ENCODE data around the gene ADARB1.
A peak's percentile ranks its signal among the peaks of the same experiment; 100 is the strongest.

Gene ADARB1

GRCh38 chr21:45253633-45254459 is 179.5 kb downstream of the ADARB1 start:
- no peak for DNase-seq (ENCODE audit: low spot score)

DNA sequence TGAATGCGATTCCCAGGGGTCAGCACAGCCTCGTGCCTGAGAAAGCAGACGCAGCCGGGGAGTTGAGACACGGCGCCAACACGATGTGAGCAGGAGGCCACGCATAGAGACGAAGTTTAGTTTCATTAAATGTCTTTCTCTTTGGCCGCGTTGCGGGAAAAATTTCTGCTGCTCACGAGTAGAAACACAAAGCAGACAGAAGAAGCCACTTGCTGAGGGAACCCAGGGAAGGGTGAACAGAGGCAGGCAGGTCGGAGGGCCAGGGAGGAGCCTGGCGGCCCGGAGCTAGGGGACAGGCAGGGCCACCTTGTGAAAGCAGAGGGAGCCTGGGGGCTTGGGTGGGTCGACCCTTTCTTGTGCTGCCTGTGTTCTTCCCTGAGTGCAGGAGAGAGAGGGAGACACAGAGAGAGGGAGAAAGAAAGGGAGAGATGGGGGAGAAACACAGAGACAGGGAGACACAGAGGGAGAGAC is 180.1 kb downstream of the ADARB1 start:
- no peak for DNase-seq (ENCODE audit: low spot score)

GRCh38 chr21:45255381-45256020 is 181.1 kb downstream of the ADARB1 start:
- peak; percentile 43 for DNase-seq (ENCODE audit: low spot score)

- no peak for DNase-seq (ENCODE audit: low spot score)
Observed at GRCh38 chr21:45256021-45256911, 181.9 kb downstream of the ADARB1 start.

GRCh38 chr21:45256912-45257672 is 182.7 kb downstream of the ADARB1 start:
- peak; percentile 14 for DNase-seq (ENCODE audit: low spot score)

GRCh38 chr21:45257673-45258341 is 183.4 kb downstream of the ADARB1 start:
- no peak for DNase-seq (ENCODE audit: low spot score)

- DNase-seq (ENCODE audit: low spot score): no peak
Observed at GRCh38 chr21:45258466-45258865, 184.1 kb downstream of the ADARB1 start.

DNA sequence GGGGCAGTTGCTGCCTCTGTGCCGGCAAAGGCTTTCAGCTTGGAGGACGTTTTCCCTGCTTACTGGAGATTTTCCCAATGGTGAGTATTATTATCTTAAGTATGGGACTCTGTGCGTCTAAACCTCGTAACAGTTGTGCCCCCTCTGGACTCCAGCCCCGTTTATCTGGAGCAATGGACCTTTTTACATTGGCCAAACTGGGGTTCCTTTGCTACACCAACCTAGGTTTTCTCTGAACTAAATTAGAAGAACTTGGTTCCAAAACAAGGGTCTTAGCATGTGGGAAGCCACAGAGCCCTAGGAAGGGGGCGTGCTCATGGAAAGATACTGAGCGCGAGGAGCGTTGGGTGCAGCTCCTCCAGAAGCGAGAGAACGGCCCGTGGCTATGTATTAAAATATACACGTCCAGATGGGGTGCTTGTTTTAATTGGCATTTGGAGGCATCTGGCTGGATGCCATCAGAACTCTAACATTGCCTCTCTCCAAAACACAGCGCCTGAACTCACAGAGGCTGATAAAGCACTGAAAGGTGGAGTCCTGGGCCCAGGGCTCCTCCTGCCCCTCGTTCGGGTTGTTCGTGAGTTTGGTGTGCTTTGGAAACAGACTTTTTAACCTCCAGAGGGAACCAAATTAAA is 184.9 kb downstream of the ADARB1 start:
- DNase-seq (ENCODE audit: low spot score): no peak

GRCh38 chr21:45260191-45260825 is 185.9 kb downstream of the ADARB1 start:
- DNase-seq (ENCODE audit: low spot score): no peak

GRCh38 chr21:45261093-45261492 is 186.7 kb downstream of the ADARB1 start:
- DNase-seq (ENCODE audit: low spot score): no peak

DNA sequence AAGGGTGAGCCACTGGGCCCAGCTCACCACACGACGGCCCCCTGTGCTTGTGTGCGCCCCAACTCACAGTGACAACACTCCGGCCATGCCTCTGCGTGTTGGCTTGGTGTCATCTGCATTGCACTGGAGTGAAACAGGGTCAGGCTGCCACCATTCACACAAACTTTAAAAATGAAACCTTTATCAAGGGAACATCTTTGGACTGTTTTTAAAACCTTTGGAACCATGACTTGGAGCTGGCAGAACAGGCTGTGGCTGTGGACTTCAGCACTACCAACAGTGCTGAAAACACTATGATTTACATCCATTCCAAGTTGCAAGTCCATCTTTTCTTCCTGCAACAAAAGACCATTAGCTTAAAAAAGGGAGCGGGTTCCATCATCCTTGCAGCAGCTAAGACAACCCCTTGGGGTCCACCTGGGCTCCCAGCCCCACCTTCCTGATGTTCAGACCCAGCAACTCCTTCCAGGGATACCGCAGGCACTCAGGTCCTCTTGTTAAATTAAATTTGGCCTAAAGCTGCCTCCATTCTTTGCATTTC is 187.7 kb downstream of the ADARB1 start:
- DNase-seq (ENCODE audit: low spot score): no peak

GRCh38 chr21:45262616-45263015 is 188.2 kb downstream of the ADARB1 start:
- DNase-seq (ENCODE audit: low spot score): no peak

GRCh38 chr21:45263534-45263933 is 189.2 kb downstream of the ADARB1 start:
- no peak for DNase-seq (ENCODE audit: low spot score)

DNA sequence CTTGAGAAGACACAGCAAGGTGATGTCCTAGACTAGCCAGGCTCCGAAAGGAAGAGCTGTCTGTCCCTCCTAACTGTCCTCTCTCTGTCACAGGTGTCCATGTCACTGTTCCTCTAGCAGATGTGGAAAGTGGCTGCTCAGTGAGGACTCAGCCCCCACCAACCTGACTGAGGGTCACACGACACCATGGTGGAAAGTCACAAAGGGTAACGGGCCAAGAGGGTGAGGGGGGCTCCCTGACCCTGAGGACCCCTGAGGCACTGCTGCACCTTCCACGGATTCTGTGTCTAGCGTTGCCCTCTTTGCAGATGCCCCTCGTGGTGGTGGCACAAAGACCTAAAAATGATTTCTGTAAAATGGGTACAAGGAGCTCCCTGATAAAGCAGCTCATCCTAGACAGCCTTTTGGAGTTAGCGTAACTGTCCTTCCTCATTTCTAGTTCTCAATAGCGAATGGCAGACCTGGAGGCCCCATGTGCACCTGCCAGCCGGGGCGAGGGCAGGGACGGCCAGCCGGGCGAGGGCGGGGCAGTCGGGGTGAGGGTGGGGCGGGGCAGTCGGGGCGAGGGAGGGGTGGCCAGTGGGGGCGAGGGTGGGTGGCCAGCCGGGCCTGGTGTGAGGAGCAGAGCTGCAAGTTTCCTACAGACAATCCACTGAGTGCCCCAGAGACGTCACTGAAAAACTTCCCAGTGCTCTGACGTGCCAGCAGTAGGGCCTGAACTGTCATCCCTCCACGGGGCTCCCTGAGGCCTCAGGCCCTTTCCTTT is 189.9 kb downstream of the ADARB1 start:
- no peak for DNase-seq (ENCODE audit: low spot score)

DNA sequence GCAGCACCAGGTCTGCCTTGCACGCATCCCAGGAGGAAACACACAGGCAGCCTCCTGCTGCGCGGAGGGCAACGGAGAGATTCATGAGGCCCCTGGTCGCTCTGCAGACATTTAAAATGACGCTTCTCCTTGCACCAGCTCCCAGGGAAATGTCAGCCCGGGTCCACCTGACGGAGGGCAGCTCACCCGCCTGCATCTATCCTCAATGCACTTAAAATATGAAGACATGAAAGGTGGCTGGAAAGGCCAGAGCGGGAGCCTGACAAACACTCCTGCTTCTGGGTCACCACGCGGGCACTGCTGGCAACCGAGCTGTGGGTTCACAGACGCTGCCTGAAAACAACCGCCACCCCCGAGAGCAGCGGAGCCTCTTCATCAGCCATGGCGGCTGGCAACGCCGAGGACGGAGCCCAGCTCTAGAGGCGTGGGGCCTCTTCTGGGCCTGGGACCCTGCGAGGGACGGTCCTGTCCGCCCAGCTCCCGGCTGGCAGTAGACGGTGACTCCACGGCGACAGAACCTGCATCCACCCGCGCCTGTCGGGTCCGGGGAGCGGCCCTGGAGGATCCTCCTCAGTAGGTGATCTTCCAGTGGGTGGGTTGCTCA is 190.6 kb downstream of the ADARB1 start:
- DNase-seq (ENCODE audit: low spot score): no peak

GRCh38 chr21:45265721-45266517 is 191.5 kb downstream of the ADARB1 start:
- no peak for DNase-seq (ENCODE audit: low spot score)

- peak; percentile 56 for DNase-seq (ENCODE audit: low spot score)
Observed at GRCh38 chr21:45266518-45267389, 192.4 kb downstream of the ADARB1 start.
